Adrenal gland (tissue), 5 donors: ENCODE data around the gene TSHR.

Experiments used
- POLR2A ChIP-seq, 2 donors: fragments of 450-650 bp; IDR thresholded peaks; one replicate each; pipeline ENCODE4 v1.6.1; 2017; ENCODE audit warnings: antibody characterized with exemption in 2 of 2, mild to moderate bottlenecking in 2 of 2, moderate library complexity in 1 of 2
- TF ChIP-seq, protein P1 (sequence below), 6 experiments: fragments of 450-650 bp in 4 of 6; fragments of 200-600 bp in 2 of 6; sonication (generic) in 1 of 6; IDR thresholded peaks; 1 replicate in 5 of 6; 2 replicates in 1 of 6; pipeline versions ENCODE4 v1.5.1 to v1.8.0; 2016 to 2021; ENCODE audit warnings: antibody characterized with exemption in 6 of 6, mild to moderate bottlenecking in 2 of 6, moderate library complexity in 1 of 6
- donor health status: DM: no; HTN: no; CAD: no.

DNA sequence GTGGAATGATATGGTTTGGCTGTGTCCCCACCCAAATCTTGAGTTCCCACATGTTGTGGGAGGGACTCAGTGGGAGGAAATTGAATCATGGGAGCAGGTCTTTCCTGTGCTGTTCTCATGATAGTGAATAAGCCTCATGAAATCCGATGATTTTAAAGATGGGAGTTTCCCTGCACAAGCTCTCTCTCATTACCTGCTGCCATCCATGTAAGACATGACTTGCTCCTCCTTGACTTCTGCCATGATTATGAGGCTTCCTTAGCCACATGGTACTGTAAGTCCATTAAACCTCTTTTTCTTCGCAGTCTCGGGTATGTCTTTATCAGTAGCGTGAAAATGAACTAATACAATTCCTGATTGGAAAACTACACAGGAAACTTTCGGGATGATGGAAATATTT, 100.5 kb downstream of the TSHR start:
- TF ChIP-seq, protein P1, sequence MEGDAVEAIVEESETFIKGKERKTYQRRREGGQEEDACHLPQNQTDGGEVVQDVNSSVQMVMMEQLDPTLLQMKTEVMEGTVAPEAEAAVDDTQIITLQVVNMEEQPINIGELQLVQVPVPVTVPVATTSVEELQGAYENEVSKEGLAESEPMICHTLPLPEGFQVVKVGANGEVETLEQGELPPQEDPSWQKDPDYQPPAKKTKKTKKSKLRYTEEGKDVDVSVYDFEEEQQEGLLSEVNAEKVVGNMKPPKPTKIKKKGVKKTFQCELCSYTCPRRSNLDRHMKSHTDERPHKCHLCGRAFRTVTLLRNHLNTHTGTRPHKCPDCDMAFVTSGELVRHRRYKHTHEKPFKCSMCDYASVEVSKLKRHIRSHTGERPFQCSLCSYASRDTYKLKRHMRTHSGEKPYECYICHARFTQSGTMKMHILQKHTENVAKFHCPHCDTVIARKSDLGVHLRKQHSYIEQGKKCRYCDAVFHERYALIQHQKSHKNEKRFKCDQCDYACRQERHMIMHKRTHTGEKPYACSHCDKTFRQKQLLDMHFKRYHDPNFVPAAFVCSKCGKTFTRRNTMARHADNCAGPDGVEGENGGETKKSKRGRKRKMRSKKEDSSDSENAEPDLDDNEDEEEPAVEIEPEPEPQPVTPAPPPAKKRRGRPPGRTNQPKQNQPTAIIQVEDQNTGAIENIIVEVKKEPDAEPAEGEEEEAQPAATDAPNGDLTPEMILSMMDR (IDR thresholded peaks at IDR 0.05): no peak
- no peak for TF ChIP-seq POLR2A (IDR thresholded peaks at IDR 0.05)
